Activated B cell treated with CpG ODN at 0.5 μM for 24 hours (primary cell): ENCODE data around the gene GRIP2. TPM values are rescaled to one million over a fixed set of nuclear protein-coding genes. Genes with fewer than 3 reads are reported as not detected.

Experiments used
- ATAC-seq: fragments of 200-7000 bp; cut with Tn5 transposase; one replicate; pipeline ENCODE4 v1.10.0; 2021; ENCODE audit warnings: low read depth, mild to moderate bottlenecking, moderate library complexity
- CTCF ChIA-PET: fragments of 350-600 bp; sonication (Branson Sonifier 250); formaldehyde crosslinking; loops from one replicate; lab custom pipeline; 2021; ENCODE audit warnings: antibody characterized with exemption; lab: Charles Lee
- POLR2A ChIA-PET: fragments of 350-600 bp; sonication (Branson Sonifier 250); formaldehyde crosslinking; loops from one replicate; lab custom pipeline; 2021; ENCODE audit warnings: antibody characterized with exemption; lab: Charles Lee
- DNase-seq: peaks from one replicate; pipeline ENCODE4 v3.0.0; 2022
- H3K27ac Mint-ChIP-seq: one replicate; pipeline ENCODE4 v1.8.0; 2020; ENCODE audit warnings: mixed read lengths
- H3K27me3 Mint-ChIP-seq: one replicate; pipeline ENCODE4 v1.8.0; 2021; ENCODE audit warnings: mixed read lengths
- H3K36me3 Mint-ChIP-seq: one replicate; pipeline ENCODE4 v1.8.0; 2021; ENCODE audit warnings: low read depth, mixed read lengths
- H3K4me1 Mint-ChIP-seq: one replicate; pipeline ENCODE4 v1.8.0; 2021; ENCODE audit warnings: mixed read lengths
- H3K4me3 Mint-ChIP-seq: one replicate; pipeline ENCODE4 v1.8.0; 2020; ENCODE audit warnings: mild to moderate bottlenecking, mixed read lengths
- H3K9me3 Mint-ChIP-seq: one replicate; pipeline ENCODE4 v1.8.0; 2020; ENCODE audit warnings: mixed read lengths
- intact Hi-C: fragments of 100-400 bp; cut with micrococcal nuclease; formaldehyde crosslinking; loops from one replicate; pipeline ENCODE4 v1.15.1; 2024
- total RNA-seq: library from RNA; stranded (reverse); gene quantifications from 2 replicates; pipeline ENCODE4 v1.2.3, GENCODE V29; 2022
- TF ChIP-seq, protein P1 (sequence below): fragments of 200-600 bp; IDR thresholded peaks from one replicate; pipeline ENCODE4 v1.8.0; 2022; ENCODE audit warnings: antibody characterized with exemption, mild to moderate bottlenecking

The GRIP2 gene
- total RNA-seq, 1 donor from 2014 or later = not detected

DNA sequence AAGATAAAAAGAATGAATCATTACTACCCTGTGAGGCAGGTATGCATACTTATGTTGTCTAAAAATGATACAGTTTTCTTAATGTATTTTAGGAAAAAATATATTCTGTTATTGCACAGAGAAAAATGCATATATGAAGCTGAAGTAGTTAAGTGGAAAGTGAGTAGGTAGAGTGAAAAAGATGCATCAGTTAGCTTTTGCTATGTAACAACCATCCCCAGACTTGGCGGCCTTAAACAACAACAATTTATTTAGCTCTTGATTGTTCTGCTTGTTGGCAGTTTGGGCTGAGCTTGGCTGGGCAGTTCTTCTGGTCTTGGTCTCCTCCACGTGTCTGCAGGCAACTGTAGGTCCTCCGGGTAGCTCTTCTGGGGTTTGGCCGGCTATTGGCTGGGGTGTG, 92.1 kb downstream of the GRIP2 start:
- CTCF ChIA-PET = no interaction called here
- POLR2A ChIA-PET = no interaction called here
- Mint-ChIP-seq H3K4me3 (no peak overlapping the region), H3K27ac (no peak overlapping the region), H3K4me1 (no peaks in the 10 kb centered on the region), H3K36me3 (peaks cover 86% of the 10 kb centered on the region), H3K27me3 (no peaks in the 10 kb centered on the region), H3K9me3 (no peaks in the 10 kb centered on the region)
- DNase-seq = no peak
- TF ChIP-seq, protein P1, sequence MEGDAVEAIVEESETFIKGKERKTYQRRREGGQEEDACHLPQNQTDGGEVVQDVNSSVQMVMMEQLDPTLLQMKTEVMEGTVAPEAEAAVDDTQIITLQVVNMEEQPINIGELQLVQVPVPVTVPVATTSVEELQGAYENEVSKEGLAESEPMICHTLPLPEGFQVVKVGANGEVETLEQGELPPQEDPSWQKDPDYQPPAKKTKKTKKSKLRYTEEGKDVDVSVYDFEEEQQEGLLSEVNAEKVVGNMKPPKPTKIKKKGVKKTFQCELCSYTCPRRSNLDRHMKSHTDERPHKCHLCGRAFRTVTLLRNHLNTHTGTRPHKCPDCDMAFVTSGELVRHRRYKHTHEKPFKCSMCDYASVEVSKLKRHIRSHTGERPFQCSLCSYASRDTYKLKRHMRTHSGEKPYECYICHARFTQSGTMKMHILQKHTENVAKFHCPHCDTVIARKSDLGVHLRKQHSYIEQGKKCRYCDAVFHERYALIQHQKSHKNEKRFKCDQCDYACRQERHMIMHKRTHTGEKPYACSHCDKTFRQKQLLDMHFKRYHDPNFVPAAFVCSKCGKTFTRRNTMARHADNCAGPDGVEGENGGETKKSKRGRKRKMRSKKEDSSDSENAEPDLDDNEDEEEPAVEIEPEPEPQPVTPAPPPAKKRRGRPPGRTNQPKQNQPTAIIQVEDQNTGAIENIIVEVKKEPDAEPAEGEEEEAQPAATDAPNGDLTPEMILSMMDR = no peak
- intact Hi-C loops = no loop called here
- ATAC-seq = no peak

DNA sequence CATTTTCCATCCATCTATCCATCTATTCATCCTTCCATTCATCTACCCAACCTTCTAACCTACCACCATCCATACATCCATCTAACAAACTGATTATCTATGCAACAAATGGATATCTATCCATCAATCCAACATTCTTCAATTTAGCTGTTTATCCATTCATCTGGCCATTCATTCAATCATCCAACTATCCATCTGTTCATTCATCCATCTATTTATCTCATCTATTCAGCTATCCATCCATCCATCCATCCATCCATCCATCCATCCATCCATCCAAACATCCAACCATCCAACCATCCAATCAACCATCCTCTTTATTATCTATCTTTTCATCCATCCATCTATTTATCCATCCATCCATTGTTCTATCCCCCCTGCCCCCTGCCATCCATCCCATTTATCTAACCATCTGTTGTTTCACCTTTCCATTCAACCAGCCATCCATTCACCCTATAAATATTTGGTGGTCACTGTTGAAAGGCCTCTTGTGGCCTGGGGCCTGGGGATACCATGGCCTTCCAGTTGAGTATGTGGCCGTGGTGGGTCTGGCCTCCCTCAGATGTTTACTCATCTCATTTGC, 93.1 kb downstream of the GRIP2 start:
- H3K27me3 Mint-ChIP-seq = no peaks in the 10 kb centered on the region
- H3K36me3 Mint-ChIP-seq = peaks cover 79% of the 10 kb centered on the region
- intact Hi-C loops = no loop called here
- no peaks in the 10 kb centered on the region for H3K9me3 Mint-ChIP-seq
- no peaks in the 10 kb centered on the region for H3K4me1 Mint-ChIP-seq
- ChIA-PET CTCF (no interaction called here), POLR2A (no interaction called here)
- no peak for ATAC-seq
- no peak for DNase-seq
- TF ChIP-seq, protein P1 = no peak
- H3K4me3 Mint-ChIP-seq = no peak overlapping the region
- no peak overlapping the region for H3K27ac Mint-ChIP-seq

- intact Hi-C loops = no loop called here
- Mint-ChIP-seq H3K4me3 (no peak overlapping the region), H3K36me3 (peaks cover 67% of the 10 kb centered on the region), H3K27ac (no peak overlapping the region), H3K9me3 (no peaks in the 10 kb centered on the region), H3K27me3 (no peaks in the 10 kb centered on the region), H3K4me1 (peaks cover 5% of the 10 kb centered on the region)
- DNase-seq (no peak), ATAC-seq (no peak)
- TF ChIP-seq, protein P1 = no peak
- ChIA-PET CTCF (no interaction called here), POLR2A (no interaction called here)
These were observed 94.4 kb downstream of the GRIP2 start for GRCh38 chr3:14445773-14446172.

DNA sequence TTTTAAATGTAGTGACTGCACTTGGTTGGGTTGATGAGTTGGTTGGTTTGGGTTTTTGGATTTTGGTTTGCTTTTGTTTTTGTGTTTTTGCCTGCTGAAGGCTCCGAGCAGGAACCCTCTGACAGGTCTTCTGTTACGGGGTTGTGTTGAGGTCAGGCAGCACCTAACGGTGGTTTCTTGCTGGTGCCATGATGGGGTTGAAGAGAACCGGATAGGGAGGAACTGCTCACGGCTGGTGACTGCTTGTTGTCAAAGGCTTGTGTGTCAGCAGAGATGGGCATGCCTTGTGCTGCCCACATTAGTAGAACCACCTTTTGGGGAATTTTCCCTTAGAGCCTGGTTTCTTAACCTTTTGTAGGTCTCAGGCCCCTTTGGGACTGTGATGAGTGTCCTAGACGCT, 95.8 kb downstream of the GRIP2 start:
- Mint-ChIP-seq H3K27ac (no peak overlapping the region), H3K27me3 (no peaks in the 10 kb centered on the region), H3K4me1 (peaks cover 17% of the 10 kb centered on the region), H3K36me3 (peaks cover 54% of the 10 kb centered on the region), H3K9me3 (no peaks in the 10 kb centered on the region), H3K4me3 (no peak overlapping the region)
- ATAC-seq = no peak
- ChIA-PET POLR2A (no interaction called here), CTCF (no interaction called here)
- TF ChIP-seq, protein P1 = no peak
- no peak for DNase-seq
- intact Hi-C loops = no loop called here

DNA sequence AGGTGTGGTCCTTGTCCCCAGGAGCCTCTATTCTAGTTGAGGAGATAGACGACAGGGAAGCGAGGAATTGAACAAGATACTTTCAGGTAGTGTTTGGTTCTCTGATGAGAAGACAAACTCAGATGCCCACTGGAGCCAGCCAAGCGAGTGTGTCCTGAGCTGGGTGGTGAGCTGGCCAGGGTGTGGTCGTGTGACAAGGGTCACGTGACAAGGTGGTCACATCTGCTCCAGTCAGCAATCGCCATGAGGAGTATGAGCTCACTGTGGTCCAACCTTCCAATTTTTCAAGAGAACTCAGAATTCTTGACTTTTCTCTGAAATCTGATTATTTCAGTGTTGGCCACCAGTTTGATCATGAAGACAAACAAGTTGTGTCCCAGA, 98.2 kb downstream of the GRIP2 start:
- TF ChIP-seq, protein P1 = no peak
- peaks cover 33% of the 10 kb centered on the region for H3K4me1 Mint-ChIP-seq
- no peak overlapping the region for H3K27ac Mint-ChIP-seq
- ChIA-PET CTCF (no interaction called here), POLR2A (interaction anchor here (0.6 to 3.1 kb wide), 2 partner anchors 9 to 10 kb away, joined by 6 to 11 read pairs; no protein-coding TSS in a partner anchor)
- intact Hi-C loops = no loop called here
- peaks cover 30% of the 10 kb centered on the region for H3K36me3 Mint-ChIP-seq
- H3K4me3 Mint-ChIP-seq = no peak overlapping the region
- no peaks in the 10 kb centered on the region for H3K9me3 Mint-ChIP-seq
- no peaks in the 10 kb centered on the region for H3K27me3 Mint-ChIP-seq
- ATAC-seq (no peak), DNase-seq (no peak)
